Lower lobe of right lung (tissue), 2 donors: ENCODE results near the gene ASS1. TPM values are rescaled to one million over a fixed set of nuclear protein-coding genes. Genes with fewer than 3 reads are reported as not detected.
A peak's percentile ranks its signal among the peaks of the same experiment; 100 is the strongest.

Experiments used
- ATAC-seq, 2 donors: fragments of 200-7000 bp; cut with Tn5 transposase; one replicate each; pipeline ENCODE4 v1.9.1; 2020 to 2022; ENCODE audit warnings: mild to moderate bottlenecking in 2 of 2, moderate library complexity in 2 of 2
- DNase-seq: peaks from one replicate; pipeline ENCODE4 v3.0.0-alpha.2; 2020
- H3K27ac ChIP-seq: fragments of 200-600 bp; one replicate; pipeline ENCODE4 v1.8.0; 2022
- H3K27me3 ChIP-seq: fragments of 200-600 bp; one replicate; pipeline ENCODE4 v1.8.0; 2022; ENCODE audit warnings: low read depth
- H3K36me3 ChIP-seq: fragments of 200-600 bp; one replicate; pipeline ENCODE4 v1.8.0; 2022; ENCODE audit warnings: mild to moderate bottlenecking
- H3K4me1 ChIP-seq: fragments of 200-600 bp; one replicate; pipeline ENCODE4 v1.8.0; 2022
- H3K4me3 ChIP-seq: fragments of 200-600 bp; one replicate; pipeline ENCODE4 v1.8.0; 2022; ENCODE audit warnings: mild to moderate bottlenecking
- H3K9me3 ChIP-seq: fragments of 200-600 bp; one replicate; pipeline ENCODE4 v1.8.0; 2022
- intact Hi-C: fragments of 100-400 bp; cut with DNase I; formaldehyde crosslinking; loops from one replicate; pipeline ENCODE4 v1.11.0; 2022
- total RNA-seq: library from RNA; stranded (reverse); fragmentation: NEBNext Ultra II Directional; extraction: Animal tissue kit (Norgen Biotek cat#: 25700); gene quantifications from one replicate; pipeline ENCODE4 v1.2.1, GENCODE V29; 2021
- TF ChIP-seq, protein P1 (sequence below): fragments of 200-600 bp; IDR thresholded peaks from one replicate; pipeline ENCODE4 v1.8.0; 2022; ENCODE audit warnings: antibody characterized with exemption, mild to moderate bottlenecking
- donor health status: DM: no; HTN: yes; CAD: no; lungs with severe emphysema.

Gene ASS1
- total RNA-seq, 1 donor from 2014 or later, result 75.2 TPM

DNA sequence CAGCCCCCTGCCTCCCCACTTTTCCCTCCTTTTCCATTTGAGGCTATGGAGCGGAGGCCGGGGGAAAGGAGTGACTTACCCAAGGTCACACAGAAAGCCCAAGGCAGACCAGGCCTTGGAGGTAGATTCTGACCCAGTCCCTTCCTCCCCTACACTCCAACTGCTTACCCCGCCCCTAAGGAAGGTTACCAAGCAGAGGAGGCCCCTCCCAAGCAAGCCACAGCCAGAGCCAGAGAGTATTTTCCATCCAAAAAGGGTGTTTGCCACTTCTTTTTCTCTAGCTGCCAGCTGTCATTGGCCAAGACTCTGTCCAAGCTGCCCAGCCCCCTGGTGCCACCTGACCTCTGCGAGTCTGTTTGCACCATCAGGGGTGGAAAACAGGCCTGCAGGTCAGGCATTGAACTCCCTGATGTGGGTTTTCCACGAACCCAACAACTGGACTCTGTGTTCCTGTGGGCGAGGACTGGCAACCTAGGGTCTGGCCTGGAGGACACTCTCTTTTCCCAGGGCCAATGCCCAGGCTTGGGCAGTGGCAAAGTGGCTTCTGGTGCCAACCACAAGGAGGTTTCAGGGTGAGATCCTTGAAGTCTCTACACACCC is 6.3 kb upstream of the ASS1 start:
- H3K4me1 ChIP-seq, result peaks cover 3% of the 10 kb centered on the region
- H3K4me3 ChIP-seq, result no peak overlapping the region
- intact Hi-C loops, result no loop called here
- no peak for DNase-seq
- H3K27me3 ChIP-seq, result peaks cover 15% of the 10 kb centered on the region
- H3K9me3 ChIP-seq, result peaks cover 15% of the 10 kb centered on the region
- ATAC-seq, result no peak
- H3K27ac ChIP-seq, result no peak overlapping the region
- TF ChIP-seq, protein P1, sequence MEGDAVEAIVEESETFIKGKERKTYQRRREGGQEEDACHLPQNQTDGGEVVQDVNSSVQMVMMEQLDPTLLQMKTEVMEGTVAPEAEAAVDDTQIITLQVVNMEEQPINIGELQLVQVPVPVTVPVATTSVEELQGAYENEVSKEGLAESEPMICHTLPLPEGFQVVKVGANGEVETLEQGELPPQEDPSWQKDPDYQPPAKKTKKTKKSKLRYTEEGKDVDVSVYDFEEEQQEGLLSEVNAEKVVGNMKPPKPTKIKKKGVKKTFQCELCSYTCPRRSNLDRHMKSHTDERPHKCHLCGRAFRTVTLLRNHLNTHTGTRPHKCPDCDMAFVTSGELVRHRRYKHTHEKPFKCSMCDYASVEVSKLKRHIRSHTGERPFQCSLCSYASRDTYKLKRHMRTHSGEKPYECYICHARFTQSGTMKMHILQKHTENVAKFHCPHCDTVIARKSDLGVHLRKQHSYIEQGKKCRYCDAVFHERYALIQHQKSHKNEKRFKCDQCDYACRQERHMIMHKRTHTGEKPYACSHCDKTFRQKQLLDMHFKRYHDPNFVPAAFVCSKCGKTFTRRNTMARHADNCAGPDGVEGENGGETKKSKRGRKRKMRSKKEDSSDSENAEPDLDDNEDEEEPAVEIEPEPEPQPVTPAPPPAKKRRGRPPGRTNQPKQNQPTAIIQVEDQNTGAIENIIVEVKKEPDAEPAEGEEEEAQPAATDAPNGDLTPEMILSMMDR, result no peak
- no peaks in the 10 kb centered on the region for H3K36me3 ChIP-seq

DNA sequence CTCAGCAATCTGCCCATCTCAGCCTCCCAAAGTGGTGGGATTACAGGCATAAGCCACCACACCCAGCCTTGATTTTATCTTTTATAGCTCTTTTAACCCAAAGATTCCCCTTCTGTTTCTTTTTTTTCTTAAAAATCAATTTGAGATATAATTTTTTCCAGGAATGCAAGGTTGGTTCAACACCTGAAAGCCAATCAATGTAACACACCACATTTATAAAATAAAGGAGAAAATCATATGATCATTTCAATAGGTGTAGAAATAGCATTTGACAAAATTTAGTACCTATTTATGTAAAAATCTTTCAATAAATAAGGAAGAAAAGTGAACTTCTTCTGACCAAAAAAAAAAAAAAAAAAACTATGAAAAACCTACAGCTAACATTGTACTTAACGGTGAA is 3.7 kb upstream of the ASS1 start:
- TF ChIP-seq, protein P1, result no peak
- no peak overlapping the region for H3K4me3 ChIP-seq
- DNase-seq (no peak), ATAC-seq (no peak)
- no peaks in the 10 kb centered on the region for H3K36me3 ChIP-seq
- peaks cover 16% of the 10 kb centered on the region for H3K4me1 ChIP-seq
- peaks cover 22% of the 10 kb centered on the region for H3K27me3 ChIP-seq
- peaks cover 15% of the 10 kb centered on the region for H3K9me3 ChIP-seq
- no peak overlapping the region for H3K27ac ChIP-seq
- intact Hi-C loops, result no loop called here

DNA sequence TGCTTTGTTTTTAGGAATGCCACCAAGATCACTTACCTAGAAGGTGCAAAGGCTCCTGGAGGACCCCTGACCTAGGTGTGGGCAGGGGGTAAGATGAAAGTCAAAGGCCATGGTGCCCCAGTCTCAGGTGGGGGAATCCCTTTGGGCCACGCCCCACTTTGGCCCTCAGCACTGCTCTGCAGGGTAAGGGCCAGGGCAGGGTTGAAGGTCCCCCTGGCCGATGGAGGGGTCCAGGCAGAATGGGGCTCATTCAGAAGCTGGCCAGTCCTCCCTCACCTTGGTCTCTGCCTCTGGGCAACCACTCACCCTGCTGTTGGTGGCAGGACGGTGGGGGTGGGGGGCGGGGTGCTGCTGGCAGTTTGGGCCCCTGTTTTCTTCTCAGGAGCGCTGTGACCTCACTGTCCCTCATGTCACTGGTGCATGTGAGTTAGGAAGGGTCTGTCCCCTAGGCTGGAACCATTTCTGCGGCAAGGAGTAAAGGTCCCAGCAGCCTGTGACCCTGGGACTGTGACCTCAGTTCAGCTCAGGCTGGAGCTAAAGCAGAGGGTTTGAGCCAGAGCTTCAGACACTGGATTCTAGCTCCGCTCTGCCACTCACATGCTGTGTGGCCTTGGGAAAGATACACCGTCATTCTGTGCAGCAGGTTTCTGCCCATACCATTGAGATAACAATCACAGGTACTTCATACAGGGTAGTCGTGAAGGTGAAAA is 1.9 kb upstream of the ASS1 start:
- peaks cover 22% of the 10 kb centered on the region for H3K27me3 ChIP-seq
- DNase-seq (no peak), ATAC-seq (no peak)
- H3K36me3 ChIP-seq, result no peaks in the 10 kb centered on the region
- no peak overlapping the region for H3K4me3 ChIP-seq
- peaks cover 35% of the 10 kb centered on the region for H3K4me1 ChIP-seq
- TF ChIP-seq, protein P1, result no peak
- no peak overlapping the region for H3K27ac ChIP-seq
- peaks cover 15% of the 10 kb centered on the region for H3K9me3 ChIP-seq
- intact Hi-C loops, result no loop called here

DNA sequence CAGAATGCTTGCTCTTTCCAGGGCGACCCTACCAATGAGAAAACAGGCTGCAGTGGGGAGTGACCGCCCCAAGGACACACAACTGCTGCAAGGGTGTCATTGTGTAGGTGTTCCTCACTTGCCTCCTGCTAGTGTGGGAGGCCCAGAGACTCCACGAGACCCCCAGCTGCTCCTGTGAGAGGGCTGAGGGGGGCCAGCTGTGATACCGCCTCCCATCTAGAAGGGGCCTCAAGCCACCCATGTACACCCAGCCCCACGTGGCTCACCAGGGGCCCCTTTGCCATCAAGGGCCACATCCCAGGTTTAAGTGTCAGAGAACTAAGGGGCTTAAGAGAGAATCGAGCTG is 1.3 kb upstream of the ASS1 start:
- intact Hi-C loops, result no loop called here
- DNase-seq, result no peak
- TF ChIP-seq, protein P1, result no peak
- H3K27ac ChIP-seq, result no peak overlapping the region
- H3K9me3 ChIP-seq, result peaks cover 15% of the 10 kb centered on the region
- H3K4me1 ChIP-seq, result peaks cover 40% of the 10 kb centered on the region
- peaks cover 22% of the 10 kb centered on the region for H3K27me3 ChIP-seq
- H3K4me3 ChIP-seq, result no peak overlapping the region
- no peaks in the 10 kb centered on the region for H3K36me3 ChIP-seq
- no peak for ATAC-seq

DNA sequence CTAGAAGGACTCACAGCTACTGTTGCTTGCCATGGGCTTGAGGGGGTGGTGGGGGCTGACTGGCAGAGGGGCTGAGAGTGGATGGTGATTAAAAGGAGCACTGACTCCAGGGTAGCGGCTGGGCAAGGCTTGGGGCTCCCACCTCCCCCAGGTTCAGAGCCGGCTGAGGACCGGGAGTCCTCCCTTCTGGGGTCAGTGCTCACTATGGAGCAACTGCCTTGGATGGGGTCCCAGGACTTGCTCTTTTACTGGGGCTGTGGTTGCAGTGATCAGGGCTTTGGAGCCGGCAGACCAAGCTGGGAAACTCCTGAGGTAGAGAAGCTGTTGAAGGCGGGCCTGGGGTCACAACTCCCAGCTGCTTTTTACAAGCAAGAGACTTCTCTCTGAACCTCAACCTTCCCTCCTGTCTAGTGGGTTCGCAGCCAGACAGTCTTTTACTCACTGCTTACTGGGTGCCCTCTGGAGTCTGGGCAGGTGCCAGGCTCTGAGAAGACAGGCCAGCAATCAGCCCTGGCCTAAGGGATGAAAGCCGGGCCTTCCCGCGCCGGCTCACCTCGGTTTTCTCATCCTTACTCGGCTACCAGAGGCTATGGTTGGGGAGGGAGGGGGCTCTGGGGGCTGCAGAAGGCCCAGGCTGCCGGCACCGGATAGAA is 795 bp upstream of the ASS1 start:
- Histone ChIP-seq H3K36me3 (no peaks in the 10 kb centered on the region), H3K27ac (peak overlapping the region; percentile 82), H3K27me3 (peaks cover 22% of the 10 kb centered on the region), H3K4me1 (peaks cover 41% of the 10 kb centered on the region), H3K4me3 (peak overlapping the region; percentile 66), H3K9me3 (peaks cover 15% of the 10 kb centered on the region)
- TF ChIP-seq, protein P1, result no peak
- intact Hi-C loops, result no loop called here
- ATAC-seq (no peak), DNase-seq (no peak)
